NCI-H146 treated with DMSO at 0.1 percent for 48 hours (cell line): ENCODE results near the gene AMBRA1.

Source experiments
- DNase-seq: peaks from one replicate; lab custom pipeline; 2025; ENCODE audit not compliant: unreplicated experiment; lab: John Stamatoyannopoulos, UW

Gene AMBRA1

DNA sequence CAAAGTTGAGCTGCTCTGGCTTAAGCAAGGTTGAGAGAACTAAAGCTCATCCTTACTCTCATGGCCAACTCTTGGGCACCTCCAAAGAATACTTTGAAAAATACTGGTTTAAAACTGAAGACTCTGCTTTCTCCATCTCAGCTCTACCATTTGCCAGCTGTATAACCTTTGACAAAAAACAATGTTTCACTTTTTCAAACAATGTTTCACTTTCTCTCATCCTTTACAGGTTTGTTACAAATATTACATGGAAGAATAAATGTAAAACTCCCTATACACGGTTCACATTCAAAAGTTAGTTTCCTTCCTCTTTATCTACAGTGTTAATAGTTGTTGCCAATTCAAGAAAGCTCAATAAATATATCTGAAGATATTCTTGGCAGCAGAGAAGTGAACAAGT, 19.2 kb downstream of the AMBRA1 start:
- no peak for DNase-seq

- no peak for DNase-seq
These were observed 22.9 kb downstream of the AMBRA1 start for GRCh38 chr11:46570790-46571398.

- no peak for DNase-seq
These were observed 28.5 kb downstream of the AMBRA1 start for GRCh38 chr11:46565232-46565840.

DNA sequence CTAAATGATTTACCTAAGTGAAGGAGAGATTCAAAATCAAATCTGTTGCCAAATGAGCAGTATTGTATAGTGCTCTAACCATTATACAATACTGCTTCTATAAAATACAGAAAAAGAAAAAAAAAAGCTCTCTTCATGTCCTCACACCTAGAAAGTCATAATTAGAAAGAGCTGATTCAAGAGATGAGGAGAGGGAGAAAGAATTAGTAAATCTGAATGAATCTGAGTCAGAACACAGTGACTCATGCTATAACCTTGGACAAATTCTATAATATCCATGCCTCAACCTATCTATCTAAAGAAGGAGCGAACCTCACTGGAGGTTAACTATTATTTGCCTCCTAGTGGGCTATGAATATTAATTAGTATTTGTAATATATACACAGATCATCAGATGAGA, 29.4 kb downstream of the AMBRA1 start:
- DNase-seq, result no peak

DNA sequence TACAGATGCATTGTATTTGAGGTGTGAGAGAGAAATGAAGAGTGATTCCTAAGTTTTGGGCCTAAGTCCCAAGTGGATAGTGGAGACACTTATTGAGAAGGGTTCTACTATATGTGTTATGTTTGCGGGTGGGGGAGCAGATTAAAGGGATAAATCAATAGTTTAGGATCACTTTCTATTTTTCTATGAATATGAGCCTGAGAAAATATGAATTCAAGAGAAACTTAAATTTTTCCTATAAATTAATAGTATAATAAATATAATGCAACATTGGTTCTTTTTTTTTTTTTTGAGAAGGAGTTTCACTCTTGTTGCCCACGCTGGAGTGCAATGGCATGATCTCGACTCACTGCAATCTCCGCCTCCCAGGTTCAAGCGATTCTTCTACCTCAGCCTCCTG, 31.3 kb downstream of the AMBRA1 start:
- no peak for DNase-seq

DNA sequence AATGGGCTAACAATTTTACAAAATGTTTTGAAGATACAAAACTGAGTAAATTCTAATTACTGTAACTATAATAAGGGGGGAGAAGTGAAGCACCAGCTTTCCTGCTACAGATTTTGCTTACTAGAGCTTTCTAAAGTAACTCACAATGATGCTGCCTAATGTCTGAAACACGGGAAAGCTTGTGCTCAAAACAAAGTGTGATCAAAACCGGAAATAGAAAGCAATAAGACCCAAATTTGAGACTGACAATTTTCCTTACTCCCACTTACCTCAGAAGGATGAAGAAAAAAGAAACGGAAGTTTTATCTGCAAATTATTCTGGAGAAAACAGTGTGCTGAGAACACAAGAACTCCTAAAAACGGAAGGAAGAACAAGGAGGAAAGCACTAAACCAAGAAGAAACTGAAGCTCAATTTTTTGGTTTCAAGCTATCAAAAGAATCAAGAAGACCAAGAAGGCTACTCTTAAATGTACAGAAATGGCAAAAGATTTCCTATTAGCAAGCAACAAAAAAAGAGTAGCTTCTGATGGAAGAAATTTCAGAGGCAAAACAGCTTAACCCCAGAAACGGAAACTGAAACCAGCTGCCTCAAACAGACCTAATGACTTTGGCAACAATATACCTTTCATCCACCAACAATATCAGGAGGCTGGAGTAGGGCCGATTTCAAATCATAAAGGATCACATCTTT, 33.4 kb downstream of the AMBRA1 start:
- peak; percentile 11 for DNase-seq

DNA sequence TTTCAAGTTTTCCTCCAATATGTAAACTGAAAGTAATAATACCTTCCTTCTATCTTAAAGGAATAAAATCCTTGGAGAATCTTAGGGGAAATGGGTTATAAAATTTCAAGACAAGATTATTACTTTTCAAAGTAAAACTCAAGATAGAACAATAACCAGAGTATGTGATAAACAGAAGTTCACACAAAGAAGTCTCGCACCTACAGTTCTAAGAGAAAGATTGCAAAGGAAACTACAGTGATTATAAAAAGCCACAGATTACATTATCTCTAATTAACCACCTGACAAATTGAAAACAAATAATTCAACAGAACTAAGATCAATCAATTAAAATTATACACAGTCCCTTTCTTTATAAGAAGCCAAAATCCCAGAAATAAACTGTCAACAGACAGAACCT, 34.0 kb downstream of the AMBRA1 start:
- no peak for DNase-seq

- DNase-seq, result no peak
These were observed 36.1 kb downstream of the AMBRA1 start for GRCh38 chr11:46557684-46558151.

DNA sequence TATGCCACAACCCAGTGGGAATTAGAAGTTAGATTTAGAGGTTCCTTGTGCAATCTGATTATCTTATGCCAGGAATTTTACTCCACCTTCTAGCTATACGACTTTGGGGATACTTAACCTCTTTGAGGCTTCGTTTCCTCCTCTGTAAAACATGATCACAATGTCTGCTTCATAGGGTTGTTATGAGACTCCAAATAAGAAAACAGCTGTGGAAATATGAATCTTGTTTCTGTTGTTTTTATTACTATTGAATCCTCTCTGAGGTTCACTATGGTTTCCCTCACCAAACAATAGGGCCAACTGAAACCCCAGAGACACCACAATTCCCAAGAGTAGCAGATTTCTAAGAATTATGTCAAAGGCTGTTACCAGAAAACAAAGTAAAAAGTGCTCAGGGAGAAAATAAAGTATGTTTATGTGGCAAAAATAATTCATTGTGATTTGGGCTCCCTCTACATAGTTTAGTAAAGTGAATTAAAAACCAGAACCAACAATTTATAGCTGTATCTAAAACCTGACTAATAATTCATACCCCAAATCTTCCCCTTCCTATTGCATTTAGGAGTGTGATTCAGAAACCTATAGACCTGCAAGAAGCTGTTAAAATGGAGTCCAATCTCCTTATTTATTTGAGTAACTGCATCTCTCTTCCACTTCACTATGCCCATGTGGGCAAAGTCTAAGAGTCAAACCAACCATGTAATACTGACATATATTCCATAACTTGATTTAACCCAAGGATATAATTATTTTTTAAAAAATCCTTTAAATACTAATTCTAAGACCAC, 38.4 kb downstream of the AMBRA1 start:
- no peak for DNase-seq

DNA sequence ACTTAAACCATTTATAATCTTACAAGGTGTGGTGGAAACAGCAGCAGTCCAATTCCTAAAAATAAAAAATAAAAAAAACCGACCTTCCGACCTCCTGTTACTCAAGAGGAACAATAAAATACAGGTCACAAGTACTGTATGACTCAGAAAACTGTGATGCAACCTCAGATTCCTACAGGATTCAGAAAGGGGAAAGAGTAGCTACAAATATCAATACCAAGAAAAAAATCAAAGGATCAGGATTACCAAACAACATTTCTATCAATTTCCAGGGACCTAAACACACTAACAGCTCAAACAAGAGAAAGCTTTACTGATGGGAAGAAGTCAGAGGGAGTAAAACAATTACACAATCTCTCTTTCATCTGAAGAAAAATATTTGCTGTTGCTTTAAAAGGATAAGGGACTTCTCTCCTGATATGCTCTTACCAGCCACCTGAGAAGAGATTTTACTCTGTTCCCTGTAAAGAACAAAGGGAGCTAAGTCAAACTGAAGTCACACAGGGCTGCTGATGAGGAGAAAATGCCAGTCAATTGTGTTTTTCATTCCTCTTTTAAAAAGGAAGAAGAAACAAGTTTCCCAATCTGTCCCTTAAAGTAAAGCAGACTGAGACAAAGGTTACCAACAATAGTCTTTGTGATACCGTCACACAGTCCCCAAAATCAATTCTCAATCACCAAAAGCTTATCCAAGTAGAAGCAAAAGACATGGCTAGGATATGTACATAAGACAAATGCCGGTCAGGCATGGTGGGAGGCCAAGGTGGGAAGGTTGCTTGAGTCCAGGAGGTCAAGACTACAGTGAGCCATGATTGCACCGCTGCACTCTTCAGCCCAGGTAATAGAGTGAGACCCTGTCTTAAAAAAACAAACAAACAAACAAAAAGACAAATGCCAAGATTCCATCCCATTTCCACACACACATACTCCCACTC, 39.3 kb downstream of the AMBRA1 start:
- no peak for DNase-seq

DNA sequence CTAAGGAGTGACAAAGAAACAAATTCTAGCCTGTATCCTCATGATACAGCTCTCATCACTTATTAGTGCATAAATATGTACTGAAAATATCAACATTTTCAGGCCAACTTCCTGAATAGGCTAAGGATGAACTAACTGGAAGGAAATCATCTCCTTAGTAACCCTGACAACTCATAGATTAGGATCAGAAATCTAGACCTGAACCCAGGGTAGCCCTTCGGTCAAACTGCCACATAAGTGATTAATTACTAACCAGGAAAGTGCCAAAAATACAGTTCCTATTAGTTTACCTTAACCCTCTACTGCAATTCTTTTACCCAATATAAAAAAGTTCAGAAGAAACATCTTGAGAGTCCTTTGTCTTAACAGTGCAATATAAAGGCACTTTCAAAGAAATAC, 40.0 kb downstream of the AMBRA1 start:
- no peak for DNase-seq

GRCh38 chr11:46551261-46551660, 42.6 kb downstream of the AMBRA1 start:
- DNase-seq, result no peak

- DNase-seq, result no peak
These were observed 46.2 kb downstream of the AMBRA1 start for GRCh38 chr11:46547579-46547978.

DNA sequence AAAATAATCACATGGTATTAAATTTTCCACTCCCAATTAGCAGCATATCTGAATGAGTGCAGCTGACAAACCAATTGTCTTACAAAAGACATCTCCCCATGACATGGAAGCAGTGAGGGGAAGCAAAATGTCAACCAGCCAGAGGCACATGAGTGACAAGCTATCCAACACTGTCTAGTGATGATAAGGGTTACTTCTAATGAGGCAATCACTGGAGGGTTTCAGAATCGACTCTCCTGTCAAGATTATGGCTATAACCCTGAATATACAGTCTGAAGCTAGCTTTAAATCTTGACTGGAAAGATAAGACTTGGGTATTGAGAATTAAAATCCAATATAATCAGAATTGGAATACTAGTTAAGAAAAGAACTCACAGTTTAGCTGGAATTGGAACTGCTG, 50.3 kb downstream of the AMBRA1 start:
- no peak for DNase-seq

DNA sequence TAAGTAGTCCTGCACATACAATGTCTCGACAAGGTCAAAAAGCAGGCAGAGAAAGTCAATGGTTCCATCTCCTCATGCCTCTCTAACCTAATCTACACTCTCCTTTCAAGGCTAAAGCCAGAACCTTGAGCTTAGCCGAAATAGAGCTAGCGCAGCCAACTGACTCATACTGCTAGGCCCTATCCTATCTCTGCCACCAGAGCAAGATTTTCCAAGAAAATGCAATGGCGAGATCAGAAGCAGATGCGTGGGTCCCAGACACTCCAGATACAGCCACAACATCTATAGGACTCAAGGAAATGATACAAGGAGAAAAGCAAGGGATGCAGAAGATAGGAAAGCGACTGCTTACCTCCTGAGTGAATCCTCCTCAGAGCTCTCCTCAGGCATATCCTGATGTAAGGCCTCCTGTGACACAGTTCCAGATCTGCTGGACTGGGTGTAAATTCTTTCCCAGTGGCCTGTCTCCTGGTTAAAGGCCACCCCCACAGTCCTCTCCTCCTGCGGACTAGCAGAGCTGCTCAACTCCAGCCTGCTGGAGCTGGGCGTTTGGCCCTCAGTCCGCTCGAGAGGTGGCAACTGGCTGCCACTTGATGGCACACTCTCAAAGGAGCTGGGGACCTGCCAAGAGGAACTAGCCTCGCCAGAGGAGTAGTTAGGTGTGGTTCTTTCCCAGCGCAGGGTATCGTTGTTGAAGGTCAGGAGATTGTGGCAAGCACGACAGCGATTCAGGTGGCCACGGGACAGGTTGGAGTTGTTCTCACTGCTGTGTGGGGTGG, 52.0 kb downstream of the AMBRA1 start:
- no peak for DNase-seq

DNA sequence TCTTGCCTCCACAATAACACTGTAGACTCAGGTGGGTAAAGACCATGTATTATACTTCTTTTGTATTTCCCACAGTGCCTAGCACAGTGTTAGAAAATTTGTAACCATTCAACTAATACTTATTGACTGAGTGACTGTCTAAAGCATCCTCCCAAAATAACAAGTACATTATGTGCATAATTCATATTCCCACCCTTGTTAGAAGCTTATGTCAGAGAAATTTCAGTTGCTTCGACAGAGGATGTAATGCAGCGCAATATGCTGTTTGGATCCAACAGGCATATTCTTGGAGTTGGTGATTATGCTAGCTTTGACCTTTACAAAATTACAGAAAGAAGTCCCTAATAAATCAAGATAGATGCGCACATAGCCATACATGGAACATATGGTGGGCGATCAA, 53.0 kb downstream of the AMBRA1 start:
- DNase-seq, result no peak

GRCh38 chr11:46537537-46538295, 56.1 kb downstream of the AMBRA1 start:
- DNase-seq, result peak; percentile 92

- no peak for DNase-seq
These were observed 56.7 kb downstream of the AMBRA1 start for GRCh38 chr11:46537121-46537520.

DNA sequence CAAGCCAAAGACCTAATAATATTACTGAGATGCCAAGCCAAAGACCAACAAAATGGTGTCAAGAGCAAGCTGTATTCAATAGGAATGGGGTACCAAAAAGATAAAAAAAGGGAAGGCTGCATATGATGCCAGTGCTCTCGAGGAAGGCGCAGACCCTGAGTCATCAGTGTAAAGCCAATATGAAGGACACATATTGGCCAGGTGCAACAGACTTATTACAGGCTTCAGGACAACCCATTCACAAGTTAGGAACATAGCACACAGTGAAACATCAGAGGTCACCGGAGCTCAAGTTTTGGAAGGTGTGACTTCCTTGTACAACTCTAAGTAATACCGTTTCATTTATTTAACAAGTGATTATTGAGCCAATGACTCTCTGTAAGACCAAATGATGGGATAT, 58.1 kb downstream of the AMBRA1 start:
- no peak for DNase-seq
